Measurements from ENCODE around the gene ATAT1. TPM values are rescaled to one million over a fixed set of nuclear protein-coding genes. Genes with fewer than 3 reads are reported as not detected.

The ATAT1 gene
- total and polyA plus RNA-seq, 10 of the 15 experiments (the other 5 are each of a cell fraction or from before 2014, with no cell fraction given): 1.1 to 14.2 (median 6.9) TPM

DNA sequence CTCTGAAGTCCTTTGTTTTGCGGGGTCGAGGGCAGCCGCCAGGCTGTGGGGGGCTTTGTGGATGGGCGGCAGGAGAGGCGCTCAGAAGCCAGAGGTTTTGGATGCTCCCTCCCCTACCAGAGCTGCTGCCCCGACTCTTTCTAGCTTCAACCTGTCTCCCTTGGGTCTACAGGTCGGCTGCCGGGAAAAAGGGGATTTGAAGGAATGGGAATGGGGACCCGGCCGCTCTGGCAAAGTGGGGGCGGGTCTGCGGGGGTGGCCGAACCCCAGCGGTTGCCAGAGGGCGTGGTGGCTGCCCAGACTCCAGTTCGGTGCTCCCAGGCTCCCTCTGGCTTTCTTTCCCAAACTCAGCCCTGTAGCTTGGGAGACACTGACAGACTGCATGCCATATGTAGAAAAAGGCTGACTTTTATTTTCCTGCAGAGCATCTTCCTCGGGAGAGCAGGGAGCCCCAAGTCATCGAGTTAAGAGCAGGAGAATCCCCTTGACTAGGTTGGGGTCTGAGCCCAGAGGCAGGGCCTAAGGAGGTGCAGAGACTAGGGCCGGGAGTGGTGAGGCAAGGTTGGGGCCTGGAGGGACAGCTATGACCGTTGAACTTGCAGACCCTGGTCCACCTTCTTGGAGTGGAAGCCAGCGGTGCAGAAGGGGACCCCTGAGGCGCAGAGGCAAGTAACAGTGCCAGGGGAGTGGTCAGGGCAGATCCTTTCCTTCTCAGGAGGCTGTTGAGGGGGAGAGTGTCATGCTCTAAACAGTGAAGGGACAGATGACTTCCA is 61.2 kb downstream of the ATAT1 start (continued):
- TF ChIP-seq BHLHE40 (IDR thresholded peaks at IDR 0.05; ENCODE audit: borderline replicate concordance in 1 of 2, low read depth in 2 of 2, low read length in 1 of 2) (no peak), MYC (IDR thresholded peaks at IDR 0.05; ENCODE audit: insufficient read depth, insufficient read length, insufficient replicate concordance, low read length, severe bottlenecking) (no peak), EGR1 (IDR thresholded peaks at IDR 0.05; ENCODE audit: borderline replicate concordance in 1 of 2, low read depth in 2 of 2, low read length in 2 of 2) (peak in 1 of 2 experiments; percentile 36; a peak in 1 of 3 replicates), IKZF1 (conservative IDR thresholded peaks at IDR 0.05) (peak; percentile 67)

DNA sequence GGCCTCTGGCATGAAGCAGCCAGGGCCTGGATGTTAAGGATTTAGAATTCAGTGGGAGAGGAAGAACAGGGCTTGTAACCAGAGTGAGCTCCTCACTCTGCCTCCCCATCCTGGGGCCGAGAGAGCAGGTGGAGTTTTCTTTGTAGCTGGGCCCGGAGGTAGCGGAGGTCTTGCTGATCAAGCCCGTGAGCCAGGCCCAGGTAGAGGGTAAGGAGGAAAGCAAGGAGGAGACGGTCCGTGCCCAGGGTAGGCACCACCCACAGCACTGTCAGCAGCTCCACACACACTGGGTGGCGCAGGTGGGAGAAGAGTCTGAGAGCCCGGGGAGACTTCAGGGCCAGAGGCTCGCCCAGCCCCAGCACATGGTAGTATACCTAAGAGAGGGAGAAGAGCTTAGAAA is 61.9 kb downstream of the ATAT1 start:
- Histone ChIP-seq H2AFZ (ENCODE audit: control insufficient read depth, low read depth, low read length) (no peak overlapping the region), H3K4me1 (ENCODE audit: control insufficient read depth, insufficient read depth, low read length) (peaks cover 15% of the 10 kb centered on the region), H3K4me2 (ENCODE audit: control insufficient read depth, insufficient read depth) (peak overlapping the region; percentile 69), H3K27ac (ENCODE audit: control insufficient read depth, insufficient read depth) (peak overlapping the region; percentile 96), H3K9ac (ENCODE audit: control insufficient read depth, insufficient read depth, low read length) (peak overlapping the region; percentile 75), H3K9me3 (replicated peaks; ENCODE audit: control insufficient read depth, insufficient read depth, low read length) (no peaks in the 10 kb centered on the region), H3K36me3 (ENCODE audit: control insufficient read depth in 2 of 2, insufficient read depth in 2 of 2, low read length in 1 of 2) (no peaks in the 10 kb centered on the region), H4K20me1 (ENCODE audit: control insufficient read depth, insufficient read depth) (no peaks in the 10 kb centered on the region), H3K4me3 (peak overlapping the region; percentile 100), H3K79me2 (ENCODE audit: control insufficient read depth, insufficient read depth, low read length) (peaks cover 71% of the 10 kb centered on the region), H3K27me3 (replicated peaks in 1 of 2; ENCODE audit: control insufficient read depth in 2 of 2, insufficient read depth in 2 of 2, low read length in 1 of 2) (no peaks in the 10 kb centered on the region)
- FAIRE-seq: peak; percentile 54
- TF ChIP-seq SUPT20H (IDR thresholded peaks at IDR 0.05; ENCODE audit: borderline replicate concordance, control insufficient read depth, low read depth, low read length) (no peak), SMC3 (IDR thresholded peaks at IDR 0.05; ENCODE audit: borderline replicate concordance, low read length) (0 out of 2 replicates have a peak, but pooled peaks have one; percentile 20)
- TF ChIP-seq, protein P1, sequence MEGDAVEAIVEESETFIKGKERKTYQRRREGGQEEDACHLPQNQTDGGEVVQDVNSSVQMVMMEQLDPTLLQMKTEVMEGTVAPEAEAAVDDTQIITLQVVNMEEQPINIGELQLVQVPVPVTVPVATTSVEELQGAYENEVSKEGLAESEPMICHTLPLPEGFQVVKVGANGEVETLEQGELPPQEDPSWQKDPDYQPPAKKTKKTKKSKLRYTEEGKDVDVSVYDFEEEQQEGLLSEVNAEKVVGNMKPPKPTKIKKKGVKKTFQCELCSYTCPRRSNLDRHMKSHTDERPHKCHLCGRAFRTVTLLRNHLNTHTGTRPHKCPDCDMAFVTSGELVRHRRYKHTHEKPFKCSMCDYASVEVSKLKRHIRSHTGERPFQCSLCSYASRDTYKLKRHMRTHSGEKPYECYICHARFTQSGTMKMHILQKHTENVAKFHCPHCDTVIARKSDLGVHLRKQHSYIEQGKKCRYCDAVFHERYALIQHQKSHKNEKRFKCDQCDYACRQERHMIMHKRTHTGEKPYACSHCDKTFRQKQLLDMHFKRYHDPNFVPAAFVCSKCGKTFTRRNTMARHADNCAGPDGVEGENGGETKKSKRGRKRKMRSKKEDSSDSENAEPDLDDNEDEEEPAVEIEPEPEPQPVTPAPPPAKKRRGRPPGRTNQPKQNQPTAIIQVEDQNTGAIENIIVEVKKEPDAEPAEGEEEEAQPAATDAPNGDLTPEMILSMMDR (IDR thresholded peaks at IDR 0.05 in 2 of 3, conservative IDR thresholded peaks at IDR 0.05 in 1 of 3; ENCODE audit: control insufficient read depth in 2 of 3, extremely low read depth in 1 of 3, insufficient read depth in 1 of 3, low read depth in 3 of 3, low read length in 3 of 3): peak in 2 of 3 experiments; percentile 26 to 38; a peak in 3 of 6 replicates
- POLR2A ChIA-PET: interaction anchor here (0.5 to 6.1 kb wide), 12 partner anchors 8 to 195 kb away, joined by 3 to 167 read pairs (median 11); partner anchors contain the start of genes DHX16, MDC1, MRPS18B and PPP1R10
- RAD21 ChIA-PET (ENCODE audit: unreplicated experiment): interaction anchor here (0.8 to 6.4 kb wide), 7 partner anchors 9 to 225 kb away, joined by 3 to 114 read pairs (median 4); partner anchors contain the start of genes DHX16, MDC1, TUBB and VARS2
- BruUV-seq (replicated peaks): no TSS peak
- WGBS (ENCODE audit: insufficient coverage, insufficient replicate concordance, low lambda C conversion rate, missing lambda C conversion rate): 11% methylated on average over 9 of the region's 9 CpGs
- no peak for DNase-seq (ENCODE audit: low read depth, low spot score)
- SMC1A ChIA-PET (ENCODE audit: uncharacterized antibody, unreplicated experiment): interaction anchor here (0.5 to 6.9 kb wide), 14 partner anchors 8 to 132 kb away, joined by 3 to 73 read pairs (median 5); partner anchors contain the start of genes MDC1, MRPS18B and PPP1R10
- peak; percentile 39 for ATAC-seq
- intact Hi-C loops (cut with micrococcal nuclease; ENCODE audit: unreplicated experiment) (no loop called here), in situ Hi-C loops (cut with MboI) (no loop called here)
- CTCF ChIA-PET: interaction anchor here (0.7 to 4.8 kb wide), 13 partner anchors 8 to 235 kb away, joined by 3 to 64 read pairs (median 5); partner anchors contain the start of genes DHX16, MDC1 and TUBB

All from GM12878 (cell line).